GM19397 (cell line): ENCODE measurements around the gene LCN9.
"Not testable (repeated sequence)": the region's sequence is repeated elsewhere in the genome, so short reads cannot be mapped to it uniquely, and the experiment has no call there.

Experiments used
- ATAC-seq: cut with Tn5 transposase; IDR thresholded peaks from one replicate; pipeline ENCODE4 v1.9.1; 2021; ENCODE audit warnings: mild to moderate bottlenecking, moderate library complexity; ENCODE audit not compliant: unreplicated experiment

LCN9 gene

DNA sequence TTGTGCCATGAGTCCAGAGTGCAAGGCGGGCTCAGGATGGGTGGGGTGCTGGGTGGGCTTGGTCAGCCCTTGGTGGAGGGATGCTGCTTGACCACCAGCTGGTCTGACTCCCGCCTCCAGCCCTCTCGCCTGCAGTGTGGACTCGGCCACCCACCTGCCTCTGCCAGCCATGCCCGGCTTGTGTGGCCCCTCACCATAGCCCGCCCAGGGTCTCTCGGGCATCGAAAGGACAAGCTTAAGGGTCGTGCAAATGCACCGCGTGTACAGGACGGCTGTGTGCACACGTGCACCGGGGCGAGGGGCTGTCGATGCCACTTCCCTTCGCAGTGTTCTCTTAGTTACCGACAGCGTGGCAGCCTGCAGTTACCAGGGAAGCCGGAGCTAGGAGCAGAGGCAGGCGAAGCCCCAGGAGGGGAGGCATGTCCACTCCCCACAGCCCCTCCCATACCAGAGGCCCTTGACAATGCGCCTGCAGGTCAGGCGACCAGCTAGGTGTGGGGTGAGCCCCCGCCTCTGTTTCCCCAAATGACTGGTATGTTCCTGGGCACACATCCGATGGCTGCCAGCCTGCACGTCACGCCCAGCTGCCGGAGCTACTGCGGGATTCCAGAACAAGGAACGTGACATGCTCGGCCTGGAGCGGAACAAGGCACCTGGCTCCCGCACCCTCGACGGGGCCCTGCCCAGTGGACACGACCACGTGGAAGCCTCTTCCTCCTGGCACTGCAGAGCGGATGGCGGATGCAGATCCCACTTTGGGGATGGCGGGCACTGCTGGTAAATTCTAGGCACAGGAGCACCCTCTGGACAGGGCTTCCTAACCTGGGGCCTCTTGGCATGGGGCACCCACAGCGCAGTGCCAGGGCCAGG, 7.8 kb downstream of the LCN9 start:
- no peak for ATAC-seq

DNA sequence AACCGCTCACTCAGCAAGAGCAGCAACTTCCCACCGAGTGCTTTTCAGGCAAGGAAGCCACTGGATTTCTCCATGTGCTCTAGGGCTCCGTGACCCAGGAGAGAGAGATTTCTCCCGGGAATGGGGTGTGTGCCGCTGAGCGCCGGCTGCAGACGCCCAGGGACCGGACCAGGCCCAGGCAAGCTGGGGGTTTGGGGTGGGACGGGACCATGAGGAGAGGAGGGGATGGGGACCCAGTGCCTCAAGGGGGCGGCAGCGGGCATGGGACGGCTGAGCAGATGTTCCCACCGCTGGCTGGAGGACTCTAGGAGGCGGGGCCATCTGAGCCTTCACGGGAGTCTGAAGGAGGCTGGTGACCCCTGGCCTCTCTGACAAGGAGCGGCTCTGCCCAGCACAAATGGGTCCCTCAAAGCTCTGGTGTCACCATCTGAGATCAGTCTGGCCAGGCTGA, 8.5 kb downstream of the LCN9 start:
- no peak for ATAC-seq

DNA sequence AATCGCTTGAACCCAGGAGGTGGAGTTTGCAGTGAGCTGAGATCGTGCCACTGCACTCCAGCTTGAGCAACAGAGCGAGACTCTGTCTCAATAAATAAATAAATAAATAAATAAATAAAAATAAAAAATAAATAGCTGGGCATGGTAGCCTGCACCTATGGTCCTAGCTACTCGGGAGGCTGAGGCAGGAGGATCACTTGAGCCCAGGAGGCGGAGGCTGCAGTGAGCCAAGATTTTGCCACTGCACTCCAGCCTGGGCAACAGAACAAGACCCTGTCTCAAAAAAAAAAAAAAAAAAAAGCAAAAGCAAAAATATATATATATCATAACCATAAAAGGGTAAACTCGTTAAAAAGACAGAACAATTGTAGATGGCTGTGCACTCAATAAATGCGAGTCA, 9.7 kb downstream of the LCN9 start:
- ATAC-seq: not testable (repeated sequence)

DNA sequence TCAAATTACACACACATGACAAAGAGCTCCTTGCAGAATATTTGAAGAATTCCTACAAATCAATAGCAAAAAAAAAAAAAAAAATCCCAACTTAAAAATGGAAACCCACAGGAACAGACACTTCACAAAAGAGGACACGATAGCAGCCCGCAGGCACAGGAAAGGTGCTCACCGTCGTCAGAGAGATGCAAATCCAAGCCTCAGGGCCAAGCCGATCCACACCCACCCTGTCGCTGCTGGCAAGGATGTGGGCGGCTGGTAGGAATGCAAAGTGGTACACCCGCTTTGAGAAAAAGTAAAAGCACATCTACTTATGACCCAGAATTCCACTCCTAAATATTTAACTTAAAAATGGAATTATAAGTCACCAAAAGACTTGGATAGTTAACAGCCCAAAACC, 10.8 kb downstream of the LCN9 start:
- ATAC-seq: no peak

DNA sequence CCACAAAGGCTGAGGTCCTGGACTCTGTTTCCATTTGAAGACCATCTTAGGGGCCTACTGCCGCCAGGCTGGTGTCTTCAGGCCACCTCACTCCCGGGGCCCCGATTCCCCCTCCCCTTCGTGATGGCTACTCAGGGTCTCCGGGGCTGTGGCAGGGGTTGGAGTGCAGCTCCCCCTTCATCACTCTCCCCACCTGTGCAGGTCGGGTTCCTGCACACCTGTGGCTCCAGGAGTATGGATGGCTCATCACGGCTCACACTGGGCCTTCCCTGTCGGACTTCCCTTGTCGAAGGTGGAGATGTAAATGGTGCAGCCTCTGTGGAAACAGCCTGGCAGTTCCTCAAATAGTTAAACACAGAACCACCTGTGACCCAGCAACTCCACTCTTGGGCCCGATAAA, 11.9 kb downstream of the LCN9 start:
- no peak for ATAC-seq

DNA sequence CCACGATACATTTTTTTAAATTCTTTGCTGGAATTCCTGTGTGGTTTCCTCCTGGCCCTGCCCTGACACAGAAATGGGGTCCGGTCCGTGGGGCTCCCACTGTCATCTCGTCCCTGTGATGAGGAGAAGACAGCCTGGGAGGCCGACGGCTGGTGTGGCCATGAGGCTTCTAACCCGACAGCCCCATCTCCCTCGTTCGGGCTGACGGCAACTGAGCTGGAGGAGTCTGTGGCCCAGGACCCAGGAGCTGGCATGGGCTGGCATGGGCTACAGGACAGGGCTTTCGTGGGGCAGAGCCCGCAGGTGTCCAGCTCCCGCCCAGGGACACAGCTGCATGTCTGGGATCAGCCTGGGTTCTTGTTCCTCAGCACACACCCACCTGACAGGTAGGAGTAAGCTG, 13.8 kb downstream of the LCN9 start:
- ATAC-seq: no peak

DNA sequence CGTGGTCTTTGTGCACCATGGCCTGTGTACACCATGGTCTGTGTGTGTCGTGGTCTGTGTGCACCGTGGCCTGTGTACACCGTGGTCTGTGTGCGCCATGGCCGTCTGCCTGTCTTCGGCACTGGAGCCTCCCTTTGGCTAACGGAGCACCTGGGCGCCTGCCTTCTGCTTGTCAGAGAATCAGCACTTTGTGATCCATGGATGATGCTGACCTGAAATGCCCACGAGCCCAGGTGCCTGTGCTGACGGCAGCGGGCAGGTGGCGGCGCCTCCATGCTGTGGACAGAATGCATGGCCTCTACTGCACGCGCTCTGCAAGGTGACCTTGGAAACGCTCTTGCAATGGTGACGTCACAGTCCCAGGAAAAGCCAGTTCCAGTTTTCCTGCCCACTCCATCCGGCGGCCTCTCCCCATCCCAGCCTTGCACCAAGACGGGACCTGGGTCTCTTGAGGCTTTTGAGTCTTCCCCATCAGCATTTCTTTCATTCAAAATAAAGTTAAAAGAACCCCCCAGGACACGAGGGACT, 14.6 kb downstream of the LCN9 start:
- no peak for ATAC-seq

DNA sequence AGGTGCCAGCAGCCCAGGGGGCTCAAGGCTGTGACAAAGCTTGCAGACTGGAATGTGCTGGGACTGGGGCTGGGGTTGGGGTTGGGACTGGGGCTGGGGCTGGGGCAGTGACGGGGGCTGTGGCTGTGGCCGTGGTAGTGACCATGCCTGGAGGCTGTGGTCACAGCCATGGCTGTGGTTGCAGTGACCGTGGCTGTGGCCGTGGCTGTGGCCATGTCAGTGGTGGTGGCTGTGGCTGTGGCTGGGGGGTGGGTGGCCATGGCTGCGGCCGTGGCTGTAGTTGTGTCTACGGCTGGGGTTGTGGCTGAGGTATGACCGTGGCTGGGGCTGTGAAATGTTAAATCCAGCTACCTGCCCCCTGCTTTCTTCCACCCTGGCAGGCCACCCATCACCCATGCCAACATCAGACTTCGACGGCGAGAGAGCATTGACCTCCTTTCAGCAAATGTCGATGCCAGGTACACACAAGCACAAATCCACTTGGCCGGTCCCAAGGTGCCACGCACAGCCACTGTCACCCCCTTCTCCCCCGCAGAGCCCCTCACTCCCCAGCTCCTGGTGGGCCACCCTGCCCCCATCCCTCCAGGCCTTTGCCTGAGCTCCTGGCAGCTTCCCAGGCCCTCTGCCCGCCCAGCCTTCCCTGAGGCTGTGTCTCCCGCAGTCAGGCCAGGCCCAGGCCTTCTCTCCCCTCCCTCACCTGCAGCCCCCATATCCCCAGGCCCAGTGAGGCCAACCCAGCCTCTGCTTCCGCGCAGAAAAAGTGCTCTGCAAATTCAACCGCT, 15.3 kb downstream of the LCN9 start:
- ATAC-seq: no peak

DNA sequence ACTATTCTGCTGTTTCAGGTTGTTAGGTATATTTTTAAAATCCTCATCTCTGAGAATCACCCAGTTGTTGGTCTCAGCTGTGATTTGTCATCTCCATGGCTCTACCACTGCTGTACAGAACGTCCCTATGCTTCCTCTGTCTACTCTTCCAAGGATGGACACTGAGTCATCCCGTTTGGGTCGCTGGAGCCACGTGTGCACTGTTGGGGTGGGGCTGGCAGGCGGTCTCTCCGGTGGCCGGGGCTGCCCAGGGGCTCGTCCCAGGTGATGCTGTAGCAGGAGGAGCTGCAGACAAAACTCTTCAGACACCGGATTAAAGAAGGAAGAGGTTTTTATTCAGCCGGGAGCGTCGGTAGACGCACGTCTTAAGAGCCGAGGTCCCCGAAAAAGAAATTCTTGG, 16.9 kb downstream of the LCN9 start:
- ATAC-seq: no peak

DNA sequence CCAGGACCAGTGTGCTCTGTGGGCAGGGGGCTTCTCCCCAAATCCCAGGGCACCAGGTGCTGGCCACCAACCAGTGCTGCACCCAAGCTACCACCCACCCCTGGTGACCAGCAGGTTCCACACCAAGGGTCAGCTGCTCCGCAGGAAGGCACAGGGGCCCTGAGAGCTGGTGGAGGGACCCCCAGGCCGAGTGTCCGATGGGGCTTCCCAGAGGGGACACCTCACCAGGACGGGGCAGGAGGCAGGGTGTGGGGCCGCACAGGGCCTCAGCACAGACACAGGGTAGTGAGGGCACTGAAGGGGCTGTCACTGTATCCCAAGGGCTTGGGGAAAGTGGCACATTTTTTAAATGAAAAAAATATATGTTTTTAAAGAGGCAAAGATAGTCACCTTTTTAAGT, 18.1 kb downstream of the LCN9 start:
- ATAC-seq: no peak

DNA sequence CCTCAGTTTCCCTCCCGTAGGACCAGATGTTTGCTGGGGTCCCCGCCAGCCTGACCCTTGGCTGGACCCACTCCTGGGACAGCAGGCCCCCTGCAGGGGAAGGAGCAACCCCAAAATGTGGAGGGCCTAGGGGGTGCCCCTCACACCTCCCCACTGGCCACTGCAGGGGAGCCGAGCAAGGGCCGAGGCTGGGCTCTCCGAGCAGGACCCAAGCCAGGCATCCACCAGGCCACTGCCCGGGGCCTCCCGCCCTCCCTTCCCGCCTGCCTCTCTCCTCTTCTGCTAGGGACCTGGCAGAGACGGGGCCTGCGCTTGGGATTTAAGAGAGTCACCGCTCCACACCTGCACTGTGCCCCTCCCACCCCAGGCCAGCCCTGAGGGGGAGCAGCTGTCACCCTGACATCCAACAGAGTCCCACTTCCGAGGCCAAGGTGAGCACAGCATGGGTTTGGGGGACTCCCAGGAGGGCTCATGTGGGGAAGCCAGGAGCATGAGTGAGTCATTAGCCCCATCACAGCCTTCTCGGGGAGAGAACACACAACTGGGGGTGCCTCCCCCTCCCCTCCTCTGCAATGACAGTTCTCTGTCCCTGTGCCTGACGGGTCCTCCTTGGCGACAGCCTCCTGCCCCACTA, 20.4 kb downstream of the LCN9 start:
- ATAC-seq: no peak

DNA sequence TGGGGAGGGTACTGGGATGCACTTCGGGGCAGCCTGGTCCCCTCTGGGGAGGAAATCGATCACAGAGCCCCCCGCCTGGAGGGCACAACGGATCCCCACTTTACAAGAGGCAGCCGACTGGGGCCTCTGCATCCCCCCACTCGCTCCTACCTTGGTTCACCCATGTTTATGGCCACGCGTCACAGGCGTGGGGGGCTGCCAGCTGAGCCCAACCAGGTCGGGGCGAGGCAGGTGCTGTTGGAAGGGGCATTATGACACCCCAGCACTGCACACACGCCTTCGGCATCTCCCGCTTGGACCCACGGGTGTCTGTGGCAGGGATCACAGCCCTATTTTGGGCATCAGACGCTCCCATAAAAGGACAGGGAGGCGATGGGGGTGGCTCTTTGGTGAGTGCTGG, 21.6 kb downstream of the LCN9 start:
- no peak for ATAC-seq

DNA sequence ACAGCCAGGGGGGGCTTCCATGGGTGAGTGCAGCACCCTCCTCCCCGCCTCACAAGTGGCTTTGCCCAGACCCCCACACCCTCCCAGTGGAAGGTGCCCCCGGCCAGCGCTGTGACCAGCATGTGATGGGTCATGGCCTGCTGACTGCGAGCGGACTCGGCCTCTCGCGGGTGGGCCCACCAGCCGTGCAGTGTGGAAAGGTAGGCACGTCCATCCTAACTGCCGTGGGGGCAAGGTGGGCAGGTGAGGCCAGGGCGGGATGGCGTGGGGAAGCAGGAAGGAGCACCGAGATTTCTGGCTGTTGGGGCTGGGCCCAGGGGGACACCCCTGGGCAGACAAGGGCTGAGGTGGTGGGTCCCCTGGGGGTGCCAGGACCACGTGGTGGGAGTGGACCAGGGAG, 24.1 kb downstream of the LCN9 start:
- no peak for ATAC-seq

DNA sequence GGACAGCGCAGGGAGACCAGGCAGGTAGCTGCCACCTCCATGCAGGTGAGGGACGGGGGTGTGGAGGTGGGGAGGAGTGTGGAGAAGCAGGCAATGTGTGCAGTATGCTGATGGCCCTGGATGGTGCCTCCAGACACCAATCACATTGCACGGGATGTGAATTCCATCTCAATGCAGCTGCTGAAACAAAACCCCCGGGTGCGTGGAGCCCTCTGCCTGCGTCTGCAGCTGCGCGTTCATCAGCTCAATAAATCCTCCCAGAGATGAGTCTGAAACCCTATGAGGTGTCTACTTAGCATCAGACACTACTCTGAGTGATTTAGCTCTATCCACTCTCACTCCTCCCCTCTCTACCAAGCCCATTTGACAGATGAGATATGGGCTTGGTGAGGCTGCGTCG, 25.9 kb downstream of the LCN9 start:
- ATAC-seq: no peak

DNA sequence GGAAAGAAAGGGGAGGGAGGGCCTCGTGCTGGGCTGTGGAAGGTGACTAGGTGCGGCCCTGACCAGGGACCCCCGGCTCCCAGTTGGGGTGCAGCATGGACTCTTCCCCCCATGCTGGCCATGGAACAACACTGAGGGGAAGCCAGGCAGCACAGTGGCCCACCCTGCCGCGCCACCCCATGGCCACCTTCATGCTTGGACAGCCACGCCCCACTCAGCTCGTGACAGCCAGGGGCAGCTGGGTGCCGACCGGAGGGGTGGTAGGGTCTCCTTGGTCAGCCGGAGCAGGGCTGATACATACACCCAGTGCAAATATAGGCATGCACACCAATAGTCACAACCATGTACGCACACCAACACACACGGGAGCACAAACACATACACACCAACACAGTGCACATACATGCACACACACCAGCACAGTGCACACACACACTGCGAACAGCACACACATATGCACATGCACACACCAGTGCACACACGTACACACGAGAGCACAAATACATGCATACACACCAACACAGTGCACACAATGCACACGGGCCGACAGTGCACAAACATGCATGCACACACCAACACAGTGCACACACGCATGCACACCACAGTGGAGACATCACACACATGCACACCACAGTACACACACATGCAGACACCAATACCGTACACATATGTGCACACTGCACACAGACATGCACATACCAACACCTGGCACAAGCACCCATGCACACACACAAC, 27.9 kb downstream of the LCN9 start:
- ATAC-seq: no peak

DNA sequence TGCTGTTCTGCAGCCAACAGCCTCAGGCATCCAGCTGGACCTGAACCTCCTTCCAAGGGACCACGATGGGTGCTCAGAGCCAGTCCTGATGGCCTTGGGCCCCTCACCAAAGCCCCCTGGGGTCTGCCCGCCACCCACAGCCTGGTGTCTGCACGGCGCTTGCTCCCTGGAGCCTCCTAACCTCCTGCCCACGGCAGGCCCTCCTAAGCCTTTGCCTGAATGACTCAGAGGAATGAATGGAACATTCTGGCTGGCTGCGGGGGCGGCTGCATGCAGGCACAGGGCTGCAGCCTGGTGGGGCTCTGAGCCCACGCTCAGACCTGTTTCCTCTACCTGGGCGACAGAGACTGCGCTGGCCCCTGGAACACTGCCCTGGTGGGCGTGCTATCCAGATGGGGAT, 29.3 kb downstream of the LCN9 start:
- no peak for ATAC-seq

DNA sequence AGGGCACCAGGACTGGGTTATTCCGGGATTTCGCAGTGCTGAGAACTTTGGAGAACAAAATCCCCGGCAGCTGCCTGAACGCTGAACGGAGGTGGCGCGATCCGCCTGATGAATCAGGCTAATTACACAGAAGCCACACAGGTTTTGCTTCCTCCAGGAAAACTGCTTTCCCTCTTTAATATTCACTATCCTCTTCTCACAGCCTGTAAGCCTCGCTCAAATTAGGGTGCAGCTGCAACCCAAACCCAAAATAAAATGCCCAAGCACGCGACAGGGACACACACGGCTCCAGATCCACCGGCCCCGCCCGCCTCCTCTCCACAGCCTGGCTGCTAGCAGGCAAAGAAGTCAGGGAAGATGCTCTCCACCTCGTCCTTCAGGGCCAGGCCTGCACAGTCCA, 30.2 kb downstream of the LCN9 start:
- ATAC-seq: no peak

DNA sequence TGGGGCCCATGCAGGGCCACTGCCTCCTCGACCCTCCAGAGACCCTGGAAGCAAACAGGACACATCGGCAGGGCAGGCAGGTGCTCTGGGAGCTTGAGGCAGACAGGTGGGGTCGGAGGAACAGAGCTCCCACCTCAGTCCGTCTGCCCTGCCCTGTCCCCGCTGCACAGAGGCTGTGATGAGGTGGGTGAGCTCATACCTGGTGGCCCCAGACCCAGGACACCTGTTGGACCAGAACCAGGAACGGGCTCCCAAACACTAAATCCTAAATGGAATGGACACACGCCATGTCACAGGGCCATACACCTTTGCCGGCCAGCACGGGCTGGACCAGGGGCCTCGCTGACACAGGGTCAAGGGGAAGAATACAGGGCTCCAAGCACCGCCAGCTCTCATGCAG, 30.7 kb downstream of the LCN9 start:
- ATAC-seq: no peak

DNA sequence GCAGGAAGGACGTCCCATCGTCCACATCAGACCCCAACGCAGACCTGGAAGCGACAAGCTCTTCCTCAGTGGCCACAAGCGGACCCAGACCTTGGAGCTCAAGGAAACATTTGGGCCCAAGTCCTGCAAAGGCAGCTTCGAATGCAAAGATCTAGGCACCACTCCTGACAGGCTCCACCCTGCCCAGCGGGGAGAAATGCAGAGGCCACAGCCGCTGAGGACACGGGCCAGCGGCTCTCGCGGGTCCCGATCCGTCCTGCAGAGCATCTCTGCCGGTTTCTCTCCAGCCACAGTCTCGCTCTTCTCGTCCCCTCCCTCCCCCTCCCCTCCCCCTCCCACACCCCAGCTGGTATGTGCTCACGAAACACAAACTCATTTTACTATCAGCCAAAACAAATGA, 31.3 kb downstream of the LCN9 start:
- ATAC-seq: no peak

DNA sequence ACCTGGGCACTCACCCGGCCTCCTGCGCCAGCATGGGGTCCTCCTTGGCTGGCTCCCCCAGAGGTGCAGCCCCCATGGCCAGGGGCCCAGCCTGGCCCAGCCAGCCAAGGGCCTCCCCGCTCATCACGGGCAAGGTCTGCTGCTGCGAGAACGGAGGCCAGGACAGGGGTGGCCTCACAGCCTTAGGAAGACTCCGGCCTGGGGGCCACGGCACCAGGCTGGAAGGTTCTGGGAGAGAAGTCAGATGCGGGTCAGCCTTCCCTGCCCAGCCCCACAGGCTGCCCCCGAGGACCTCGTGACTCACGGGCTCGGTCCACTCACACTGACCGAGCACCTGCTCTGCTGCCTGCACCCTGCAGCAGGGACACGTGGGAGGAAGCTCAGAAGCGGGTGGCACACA, 31.9 kb downstream of the LCN9 start:
- no peak for ATAC-seq

DNA sequence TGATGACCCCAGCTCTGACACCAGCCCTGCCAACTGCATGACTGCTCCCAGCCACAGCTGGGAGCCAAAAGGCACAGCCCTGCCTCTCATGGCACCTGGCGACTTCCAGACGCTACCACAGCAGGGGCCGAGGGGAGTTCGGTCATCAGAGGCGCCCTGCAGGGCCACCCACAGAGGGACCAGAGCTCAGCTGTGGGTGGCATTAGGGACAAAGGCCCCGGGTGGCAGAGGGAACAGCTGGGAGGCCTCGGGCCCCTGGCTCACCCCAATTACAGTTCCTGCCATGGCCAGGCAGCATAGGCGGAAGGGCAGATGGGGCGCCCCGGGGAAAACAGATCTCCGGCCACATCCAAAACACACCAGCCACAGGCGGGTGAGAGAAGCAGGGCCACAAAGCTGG, 32.5 kb downstream of the LCN9 start:
- ATAC-seq: no peak
